SK-N-SH (cell line): ENCODE data around the gene PARVG. TPM values are rescaled to one million over a fixed set of nuclear protein-coding genes. Genes with fewer than 3 reads are reported as not detected.

ENCODE experiments used
- CTCF ChIA-PET: fragments of 300-600, 350-600 bp; formaldehyde crosslinking; extraction: SDS; loops from one replicate; lab custom pipeline; 2021; lab: Yijun Ruan, JAX
- POLR2A ChIA-PET: fragments of 350-600 bp; sonication (Branson Sonifier 250); formaldehyde crosslinking; extraction: SDS; loops from one replicate; lab custom pipeline; 2020; ENCODE audit warnings: antibody characterized with exemption, inconsistent platforms; lab: Yijun Ruan, JAX
- DNase-seq: peaks from one replicate; pipeline ENCODE4 v3.0.0; 2012
- H2AFZ ChIP-seq: fragments of 200-600 bp; sonication (generic); 2 replicates; pipeline ENCODE4 v1.8.1; 2016; ENCODE audit warnings: antibody characterized with exemption, mild to moderate bottlenecking, low read depth
- H3F3A ChIP-seq: fragments of 200-600 bp; sonication (generic); replicated peaks from 2 replicates; pipeline ENCODE3; 2016; ENCODE audit warnings: antibody characterized with exemption, mild to moderate bottlenecking; ENCODE audit not compliant: insufficient read depth
- H3K27ac ChIP-seq, 2 experiments: fragments of 200-500 bp in 1 of 2; fragments of 200-600 bp in 1 of 2; sonication (Bioruptor generic) in 1 of 2; sonication (generic), shearing (Covaris generic) in 1 of 2; 2 replicates each; pipeline versions ENCODE4 v1.5.1 to v1.6.1; 2014 to 2016; ENCODE audit warnings: low read depth in 2 of 2, inconsistent platforms in 1 of 2, low read length in 1 of 2, mild to moderate bottlenecking in 1 of 2, mixed read lengths in 1 of 2
- H3K27me3 ChIP-seq: fragments of 200-600 bp; sonication (generic), shearing (Covaris generic); 2 replicates; pipeline ENCODE4 v1.6.1; 2016; ENCODE audit warnings: mixed run types; ENCODE audit not compliant: insufficient read depth
- H3K36me3 ChIP-seq, 2 experiments: fragments of 200-500 bp in 1 of 2; fragments of 200-600 bp in 1 of 2; sonication (Bioruptor generic) in 1 of 2; sonication (generic) in 1 of 2; replicated peaks in 1 of 2; 2 replicates each; pipeline versions ENCODE3 to v1.5.1; 2014 to 2016; ENCODE audit warnings: low read length in 1 of 2, mild to moderate bottlenecking in 1 of 2; ENCODE audit not compliant: insufficient read depth in 2 of 2, control insufficient read depth in 1 of 2
- H3K4me1 ChIP-seq, 2 experiments: fragments of 200-500 bp in 1 of 2; fragments of 200-600 bp in 1 of 2; sonication (Bioruptor generic) in 1 of 2; sonication (generic), shearing (Covaris generic) in 1 of 2; 2 replicates each; pipeline versions ENCODE4 v1.5.1 to v1.6.1; 2014 to 2016; ENCODE audit warnings: low read depth in 1 of 2, low read length in 1 of 2, mixed run types in 1 of 2; ENCODE audit not compliant: insufficient read depth in 2 of 2, control insufficient read depth in 1 of 2
- H3K4me2 ChIP-seq: fragments of 200-600 bp; sonication (generic), shearing (Covaris generic); 2 replicates; pipeline ENCODE4 v1.6.1; 2017; ENCODE audit warnings: mixed run types
- H3K4me3 ChIP-seq, 2 experiments: fragments of 200-500 bp in 1 of 2; fragments of 200-600 bp in 1 of 2; sonication (Bioruptor generic) in 1 of 2; sonication (generic), shearing (Covaris generic) in 1 of 2; 2 replicates each; pipeline versions ENCODE4 v1.5.1 to v1.8.1; 2014 to 2016; ENCODE audit warnings: low read depth in 2 of 2, inconsistent platforms in 1 of 2, low read length in 1 of 2, mild to moderate bottlenecking in 1 of 2, mixed read lengths in 1 of 2, moderate library complexity in 1 of 2
- H3K79me2 ChIP-seq: fragments of 200-600 bp; sonication (generic); 2 replicates; pipeline ENCODE4 v1.8.1; 2017; ENCODE audit warnings: mild to moderate bottlenecking; ENCODE audit not compliant: insufficient read depth
- H3K9ac ChIP-seq: fragments of 200-600 bp; sonication (generic); 2 replicates; pipeline ENCODE4 v1.6.1; 2017; ENCODE audit warnings: mixed run types
- H3K9me2 ChIP-seq: fragments of 200-600 bp; sonication (generic); 2 replicates; pipeline ENCODE4 v1.6.1; 2017; ENCODE audit warnings: mixed run types
- H3K9me3 ChIP-seq: fragments of 200-600 bp; sonication (generic); 2 replicates; pipeline ENCODE4 v1.6.1; 2017; ENCODE audit warnings: mixed run types, mild to moderate bottlenecking, moderate library complexity
- H4K20me1 ChIP-seq: fragments of 200-600 bp; sonication (generic); 2 replicates; pipeline ENCODE4 v1.6.1; 2017; ENCODE audit warnings: mild to moderate bottlenecking, mixed run types; ENCODE audit not compliant: insufficient read depth
- CTCF ChIP-seq: fragments of 200-600 bp; sonication (generic); IDR thresholded peaks from 2 replicates; pipeline ENCODE4 v1.6.1; 2017; ENCODE audit warnings: antibody characterized with exemption, mild to moderate bottlenecking, moderate library complexity
- ELF1 ChIP-seq: IDR thresholded peaks from 2 replicates; pipeline ENCODE4 v1.4.0; 2012
- IRF3 ChIP-seq: fragments of 150-350 bp; IDR thresholded peaks from 2 replicates; pipeline ENCODE4 v1.6.1; 2016; ENCODE audit warnings: mild to moderate bottlenecking, low read depth, low read length
- NFIC ChIP-seq: IDR thresholded peaks from 2 replicates; pipeline ENCODE4 v1.4.0; 2012; ENCODE audit warnings: borderline replicate concordance
- NRF1 ChIP-seq: IDR thresholded peaks from 2 replicates; pipeline ENCODE4 v1.6.1; 2012; ENCODE audit warnings: low read depth, mild to moderate bottlenecking, low read length
- RCOR1 ChIP-seq: fragments of 150-350 bp; IDR thresholded peaks from 2 replicates; pipeline ENCODE4 v1.6.1; 2017; ENCODE audit warnings: antibody characterized with exemption, low read length
- REST ChIP-seq: IDR thresholded peaks from 2 replicates; pipeline ENCODE4 v1.6.1; 2012; ENCODE audit warnings: mild to moderate bottlenecking, low read depth, low read length, moderate library complexity
- TAF1 ChIP-seq: IDR thresholded peaks from 2 replicates; pipeline ENCODE4 v1.6.1; 2012; ENCODE audit warnings: low read depth, mild to moderate bottlenecking, low read length, moderate library complexity, borderline replicate concordance
- WGBS: methylation state at CpG from one replicate; pipeline ENCODE4 v1.1.6; 2017; ENCODE audit warnings: low lambda C conversion rate; 5-methylcytosine and 5-hydroxymethylcytosine counted together
- polyA plus RNA-seq, 3 experiments: library from polyadenylated mRNA; depleted of rRNA; stranded (reverse); fragments of >200 nt; gene quantifications; 2 replicates each; pipeline ENCODE4 v1.2.3, GENCODE V29; 2012
- TF ChIP-seq, protein P1 (sequence below): fragments of 150-350 bp; IDR thresholded peaks from 2 replicates; pipeline ENCODE4 v1.6.1; 2017; ENCODE audit warnings: antibody characterized with exemption, low read length, low read depth, borderline replicate concordance

PARVG gene
- polyA plus RNA-seq, 1 of the 3 experiments (the other 2 are of a cell fraction): 0.05 TPM

DNA sequence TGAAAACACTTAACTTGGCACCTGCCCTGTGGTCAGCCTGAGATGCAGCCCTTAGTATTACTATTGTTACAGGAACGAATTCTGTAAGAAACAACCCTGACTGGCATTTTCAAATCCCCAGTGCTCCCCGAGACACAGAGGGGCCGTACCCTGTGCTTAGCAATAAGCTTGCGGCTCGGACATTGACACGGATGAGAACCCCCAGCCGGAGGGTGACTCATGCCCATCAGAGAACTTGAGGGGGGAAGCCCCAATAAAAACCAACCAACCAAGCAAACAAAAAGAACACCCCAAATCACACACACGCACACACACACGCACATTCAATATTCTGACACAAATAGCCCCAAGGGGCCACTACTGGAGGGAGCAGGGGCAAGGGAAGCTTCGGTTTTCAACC, 68.2 kb downstream of the PARVG start:
- no peaks in the 10 kb centered on the region for H3K79me2 ChIP-seq
- no peaks in the 10 kb centered on the region for H3F3A ChIP-seq
- CTCF ChIA-PET: no interaction called here
- H3K9me3 ChIP-seq: no peaks in the 10 kb centered on the region
- no peaks in the 10 kb centered on the region for H3K9me2 ChIP-seq
- no peak overlapping the region for H3K27ac ChIP-seq
- no peaks in the 10 kb centered on the region for H3K4me1 ChIP-seq
- H3K27me3 ChIP-seq: no peaks in the 10 kb centered on the region
- H3K36me3 ChIP-seq: no peaks in the 10 kb centered on the region
- no peak overlapping the region for H2AFZ ChIP-seq
- no peak for DNase-seq
- no peaks in the 10 kb centered on the region for H4K20me1 ChIP-seq
- POLR2A ChIA-PET: no interaction called here
- 58% methylated on average over 10 of the region's 10 CpGs for WGBS
- TF ChIP-seq TAF1 (no peak), IRF3 (no peak), CTCF (no peak), ELF1 (no peak), RCOR1 (no peak), NRF1 (no peak), NFIC (no peak), REST (no peak)
- TF ChIP-seq, protein P1, sequence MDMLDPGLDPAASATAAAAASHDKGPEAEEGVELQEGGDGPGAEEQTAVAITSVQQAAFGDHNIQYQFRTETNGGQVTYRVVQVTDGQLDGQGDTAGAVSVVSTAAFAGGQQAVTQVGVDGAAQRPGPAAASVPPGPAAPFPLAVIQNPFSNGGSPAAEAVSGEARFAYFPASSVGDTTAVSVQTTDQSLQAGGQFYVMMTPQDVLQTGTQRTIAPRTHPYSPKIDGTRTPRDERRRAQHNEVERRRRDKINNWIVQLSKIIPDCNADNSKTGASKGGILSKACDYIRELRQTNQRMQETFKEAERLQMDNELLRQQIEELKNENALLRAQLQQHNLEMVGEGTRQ: no peak
- no peak overlapping the region for H3K4me2 ChIP-seq
- H3K4me3 ChIP-seq: no peak overlapping the region
- H3K9ac ChIP-seq: no peak overlapping the region
